K562 (cell line): ENCODE results near the gene CCDC78. TPM values are rescaled to one million over a fixed set of nuclear protein-coding genes. Genes with fewer than 3 reads are reported as not detected.

Experiments used
- CHD7 ChIP-seq: fragments of 200-600 bp; sonication (generic); IDR thresholded peaks from one replicate; pipeline ENCODE4 v1.6.1; 2012; ENCODE audit warnings: mild to moderate bottlenecking, low read depth, low read length, inconsistent platforms
- HMG20B ChIP-seq: fragments of 250-450 bp; sonication (Bioruptor Pico); IDR thresholded peaks from 2 replicates; pipeline ENCODE4 v1.5.0; 2021; ENCODE audit warnings: mild to moderate bottlenecking
- KAT7 ChIP-seq: sonication (generic); formaldehyde crosslinking; IDR thresholded peaks from 2 replicates; pipeline ENCODE4 v1.8.0; 2022; ENCODE audit warnings: missing genetic modification reagents, mild to moderate bottlenecking, borderline replicate concordance
- RBM17 ChIP-seq: fragments of 200-400 bp; formaldehyde crosslinking; IDR thresholded peaks from 2 replicates; pipeline ENCODE4 v1.6.1; 2017; ENCODE audit warnings: low read depth, mild to moderate bottlenecking, low read length, borderline replicate concordance
- THRB ChIP-seq: fragments of 450-650 bp; formaldehyde crosslinking; conservative IDR thresholded peaks from 2 replicates; pipeline ENCODE4 v1.4.0; 2022; ENCODE audit warnings: mild to moderate bottlenecking, missing genetic modification characterization
- ZNF134 ChIP-seq: fragments of 250-450 bp; sonication (Bioruptor Pico); conservative IDR thresholded peaks from 2 replicates; pipeline ENCODE4 v1.4.0; 2020
- ZNF77 ChIP-seq: fragments of 250-450 bp; sonication (Bioruptor Pico); IDR thresholded peaks from 2 replicates; pipeline ENCODE4 v1.5.0; 2020
- polyA plus RNA-seq, 8 experiments: library from polyadenylated mRNA; depleted of rRNA in 4 of 8; stranded (reverse) in 5 of 8; unstranded in 3 of 8; fragments of >200 nt; fragmentation: Nextera tagmentation in 2 of 8; fragmentation: Illumina TruSeq in 1 of 8; extraction: Ambion mirVana in 2 of 8; extraction: Trizol in 1 of 8; gene quantifications; 2 replicates each; pipeline versions ENCODE4 v1.2.1 to v1.2.3, GENCODE V29; 2011 to 2014; ENCODE audit warnings: inconsistent platforms in 1 of 8, missing spikeins in 1 of 8
- total RNA-seq, 7 experiments: library from RNA; depleted of rRNA in 6 of 7; stranded (reverse); fragments of >200 nt in 6 of 7; fragmentation: Illumina TruSeq in 2 of 7; extraction: Trizol in 2 of 7; gene quantifications; 2 replicates each; pipeline versions ENCODE4 v1.2.1 to v1.2.3, GENCODE V29; 2011 to 2021; ENCODE audit warnings: low replicate concordance in 1 of 7
- TF ChIP-seq, protein P1 (sequence below): sonication (generic); formaldehyde crosslinking; IDR thresholded peaks from 2 replicates; pipeline ENCODE4 v1.8.0; 2023; ENCODE audit warnings: mild to moderate bottlenecking, missing genetic modification reagents

CCDC78 gene
- total and polyA plus RNA-seq, 9 of the 15 experiments (the other 6 are each of a cell fraction or from before 2014, with no cell fraction given), result 0.24 to 17.7 (median 2.9) TPM

DNA sequence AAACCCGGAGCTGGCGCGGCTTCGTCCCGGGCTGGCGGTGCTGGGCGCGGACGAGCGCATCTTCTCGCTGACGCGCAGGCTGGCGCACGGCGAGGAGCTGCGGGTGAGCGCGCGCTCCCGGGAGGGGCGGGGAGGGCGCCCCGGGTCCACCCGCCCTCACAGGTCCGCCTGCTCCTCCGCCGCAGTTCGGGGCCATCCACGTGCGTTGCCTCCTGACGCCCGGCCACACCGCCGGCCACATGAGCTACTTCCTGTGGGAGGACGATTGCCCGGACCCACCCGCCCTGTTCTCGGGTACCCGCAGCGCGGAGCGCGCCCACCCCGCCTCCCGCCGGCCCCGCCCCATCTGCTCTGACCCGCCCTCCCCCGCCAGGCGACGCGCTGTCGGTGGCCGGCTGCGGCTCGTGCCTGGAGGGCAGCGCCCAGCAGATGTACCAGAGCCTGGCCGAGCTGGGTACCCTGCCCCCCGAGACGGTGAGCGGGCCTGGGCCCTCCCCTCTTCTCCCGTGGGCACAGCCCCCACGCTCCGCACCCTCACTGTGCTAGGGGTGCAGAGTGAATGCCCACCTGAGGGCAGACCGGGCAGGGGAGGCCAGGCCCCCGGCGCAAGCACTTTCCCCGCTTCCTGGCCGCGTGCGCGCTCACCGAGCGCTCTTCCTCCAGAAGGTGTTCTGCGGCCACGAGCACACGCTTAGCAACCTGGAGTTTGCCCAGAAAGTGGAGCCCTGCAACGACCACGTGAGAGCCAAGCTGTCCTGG lies 2.1 kb upstream of the CCDC78 start (continued):
- TF ChIP-seq RBM17 (no peak), ZNF134 (CRISPR knock-in tag) (no peak), CHD7 (no peak), HMG20B (no peak), THRB (CRISPR knock-in tag) (no peak), ZNF77 (CRISPR knock-in tag) (no peak), KAT7 (CRISPR knock-in tag) (peak; percentile 57; the same call in 1 of the 2 replicates)
- TF ChIP-seq, protein P1, sequence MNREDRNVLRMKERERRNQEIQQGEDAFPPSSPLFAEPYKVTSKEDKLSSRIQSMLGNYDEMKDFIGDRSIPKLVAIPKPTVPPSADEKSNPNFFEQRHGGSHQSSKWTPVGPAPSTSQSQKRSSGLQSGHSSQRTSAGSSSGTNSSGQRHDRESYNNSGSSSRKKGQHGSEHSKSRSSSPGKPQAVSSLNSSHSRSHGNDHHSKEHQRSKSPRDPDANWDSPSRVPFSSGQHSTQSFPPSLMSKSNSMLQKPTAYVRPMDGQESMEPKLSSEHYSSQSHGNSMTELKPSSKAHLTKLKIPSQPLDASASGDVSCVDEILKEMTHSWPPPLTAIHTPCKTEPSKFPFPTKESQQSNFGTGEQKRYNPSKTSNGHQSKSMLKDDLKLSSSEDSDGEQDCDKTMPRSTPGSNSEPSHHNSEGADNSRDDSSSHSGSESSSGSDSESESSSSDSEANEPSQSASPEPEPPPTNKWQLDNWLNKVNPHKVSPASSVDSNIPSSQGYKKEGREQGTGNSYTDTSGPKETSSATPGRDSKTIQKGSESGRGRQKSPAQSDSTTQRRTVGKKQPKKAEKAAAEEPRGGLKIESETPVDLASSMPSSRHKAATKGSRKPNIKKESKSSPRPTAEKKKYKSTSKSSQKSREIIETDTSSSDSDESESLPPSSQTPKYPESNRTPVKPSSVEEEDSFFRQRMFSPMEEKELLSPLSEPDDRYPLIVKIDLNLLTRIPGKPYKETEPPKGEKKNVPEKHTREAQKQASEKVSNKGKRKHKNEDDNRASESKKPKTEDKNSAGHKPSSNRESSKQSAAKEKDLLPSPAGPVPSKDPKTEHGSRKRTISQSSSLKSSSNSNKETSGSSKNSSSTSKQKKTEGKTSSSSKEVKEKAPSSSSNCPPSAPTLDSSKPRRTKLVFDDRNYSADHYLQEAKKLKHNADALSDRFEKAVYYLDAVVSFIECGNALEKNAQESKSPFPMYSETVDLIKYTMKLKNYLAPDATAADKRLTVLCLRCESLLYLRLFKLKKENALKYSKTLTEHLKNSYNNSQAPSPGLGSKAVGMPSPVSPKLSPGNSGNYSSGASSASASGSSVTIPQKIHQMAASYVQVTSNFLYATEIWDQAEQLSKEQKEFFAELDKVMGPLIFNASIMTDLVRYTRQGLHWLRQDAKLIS (CRISPR knock-in tag), result no peak
